B cell (primary cell): Measurements from ENCODE around the gene ABCA13. TPM values are rescaled to one million over a fixed set of nuclear protein-coding genes. Genes with fewer than 3 reads are reported as not detected.

Experiments used
- ATAC-seq: fragments of 200-7000 bp; cut with Tn5 transposase; one replicate; pipeline ENCODE4 v1.10.0; 2021; ENCODE audit warnings: low read depth, mild to moderate bottlenecking, moderate number of reproducible peaks, moderate library complexity
- CTCF ChIA-PET: fragments of 350-600 bp; sonication (Branson Sonifier 250); formaldehyde crosslinking; loops from one replicate; lab custom pipeline; 2021; ENCODE audit warnings: antibody characterized with exemption, inconsistent platforms; lab: Charles Lee
- POLR2A ChIA-PET: fragments of 350-600 bp; sonication (Branson Sonifier 250); formaldehyde crosslinking; loops from one replicate; lab custom pipeline; 2021; ENCODE audit warnings: antibody characterized with exemption; lab: Charles Lee
- DNase-seq: peaks from one replicate; pipeline ENCODE4 v3.0.0; 2013
- H2AFZ ChIP-seq: 2 replicates; pipeline ENCODE4 v1.6.1; 2012; ENCODE audit warnings: mild to moderate bottlenecking, low read depth, low read length; ENCODE audit not compliant: insufficient read depth, poor library complexity, severe bottlenecking
- H3K27ac ChIP-seq, 2 donors: 1 replicate in 1 of 2; 2 replicates in 1 of 2; pipeline ENCODE4 v1.5.1; 2012 to 2013; ENCODE audit warnings: low read length in 2 of 2, mild to moderate bottlenecking in 2 of 2, moderate library complexity in 1 of 2
- H3K27me3 ChIP-seq, 4 experiments: fragments of 200-600 bp in 1 of 4; sonication (generic) in 1 of 4; replicated peaks in 1 of 4; 1 replicate in 2 of 4; 2 replicates in 2 of 4; pipeline versions ENCODE4 v1.6.1 to v1.7.0; 2013 to 2016; ENCODE audit warnings: low read length in 3 of 4, mild to moderate bottlenecking in 2 of 4, mixed read lengths in 1 of 4, moderate library complexity in 1 of 4; ENCODE audit not compliant: insufficient read depth in 4 of 4, control insufficient read depth in 3 of 4; ENCODE audit errors: control extremely low read depth in 1 of 4
- H3K36me3 ChIP-seq, 2 experiments: replicated peaks in 1 of 2; 1 replicate in 1 of 2; 2 replicates in 1 of 2; pipeline versions ENCODE4 v1.6.1 to v1.7.1; 2013; ENCODE audit warnings: low read length in 1 of 2; ENCODE audit not compliant: insufficient read depth in 2 of 2, control insufficient read depth in 1 of 2; ENCODE audit errors: control extremely low read depth in 1 of 2, extremely low read depth in 1 of 2
- H3K4me1 ChIP-seq, 2 donors: fragments of 200-600 bp in 1 of 2; sonication (generic) in 1 of 2; 1 replicate in 1 of 2; 2 replicates in 1 of 2; pipeline versions ENCODE4 v1.5.1 to v1.6.1; 2013 to 2017; ENCODE audit warnings: low read length in 2 of 2; ENCODE audit not compliant: control insufficient read depth in 2 of 2, insufficient read depth in 2 of 2
- H3K4me2 ChIP-seq: replicated peaks from 2 replicates; pipeline ENCODE3; 2012; ENCODE audit warnings: mild to moderate bottlenecking, low read depth, low read length; ENCODE audit not compliant: poor library complexity, severe bottlenecking
- H3K4me3 ChIP-seq, 5 experiments: fragments of 200-600 bp in 1 of 5; sonication (generic) in 1 of 5; 1 replicate in 3 of 5; 2 replicates in 2 of 5; pipeline versions ENCODE4 v1.5.1 to v1.7.0; 2011 to 2016; ENCODE audit warnings: low read length in 4 of 5, mild to moderate bottlenecking in 4 of 5, low read depth in 2 of 5, control low read depth in 1 of 5, moderate library complexity in 1 of 5; ENCODE audit not compliant: insufficient read depth in 1 of 5; ENCODE audit errors: control extremely low read depth in 1 of 5, extremely low read depth in 1 of 5
- H3K79me2 ChIP-seq: fragments of 200-600 bp; sonication (generic); one replicate; pipeline ENCODE4 v1.6.0; 2016; ENCODE audit warnings: low read length; ENCODE audit not compliant: control insufficient read depth, insufficient read depth
- H3K9ac ChIP-seq: fragments of 200-600 bp; sonication (generic); 2 replicates; pipeline ENCODE4 v1.6.1; 2017; ENCODE audit warnings: mild to moderate bottlenecking, low read length, moderate library complexity
- H3K9me3 ChIP-seq, 3 donors: one replicate each; pipeline versions ENCODE4 v1.6.1 to v1.7.1; 2013; ENCODE audit warnings: low read length in 2 of 3; ENCODE audit not compliant: control insufficient read depth in 2 of 3, insufficient read depth in 1 of 3; ENCODE audit errors: control extremely low read depth in 1 of 3
- H4K20me1 ChIP-seq: 2 replicates; pipeline ENCODE4 v1.6.0; 2012; ENCODE audit warnings: mild to moderate bottlenecking, low read length; ENCODE audit not compliant: insufficient read depth, control insufficient read depth, poor library complexity, severe bottlenecking
- H3K27ac Mint-ChIP-seq: one replicate; pipeline ENCODE4 v1.8.0; 2021; ENCODE audit warnings: mixed read lengths
- H3K27me3 Mint-ChIP-seq: one replicate; pipeline ENCODE4 v1.8.0; 2021; ENCODE audit warnings: mixed read lengths
- H3K4me1 Mint-ChIP-seq: one replicate; pipeline ENCODE4 v1.8.0; 2021; ENCODE audit warnings: mixed read lengths
- H3K4me3 Mint-ChIP-seq: one replicate; pipeline ENCODE4 v1.8.0; 2021; ENCODE audit warnings: mixed read lengths
- H3K9me3 Mint-ChIP-seq: one replicate; pipeline ENCODE4 v1.8.0; 2022; ENCODE audit warnings: mixed read lengths; ENCODE audit not compliant: insufficient read depth
- EZH2 ChIP-seq: IDR thresholded peaks from 2 replicates; pipeline ENCODE4 v1.6.1; 2012; ENCODE audit warnings: borderline replicate concordance, low read depth, mild to moderate bottlenecking, moderate library complexity, low read length; ENCODE audit not compliant: insufficient read depth, poor library complexity, severe bottlenecking
- WGBS: methylation state at CpG from one replicate; pipeline ENCODE4 v1.1.5; 2013; ENCODE audit warnings: missing lambda C conversion rate; ENCODE audit not compliant: insufficient coverage; 5-methylcytosine and 5-hydroxymethylcytosine counted together
- intact Hi-C: fragments of 100-400 bp; cut with micrococcal nuclease; formaldehyde crosslinking; loops from one replicate; pipeline ENCODE4 v1.10.0; 2022
- polyA plus RNA-seq: library from polyadenylated mRNA; depleted of rRNA; stranded (reverse); fragments of >200 nt; gene quantifications from 2 replicates; pipeline ENCODE4 v1.2.3, GENCODE V29; 2012
- total RNA-seq, 2 donors: library from RNA; stranded (reverse); fragments of 120-200 nt in 1 of 2; gene quantifications; 1 replicate in 1 of 2; 2 replicates in 1 of 2; pipeline versions ENCODE4 v1.2.3 to v1.2.4, GENCODE V29; 2013 to 2022
- TF ChIP-seq, protein P1 (sequence below): fragments of 200-600 bp; IDR thresholded peaks from one replicate; pipeline ENCODE4 v1.8.0; 2022; ENCODE audit warnings: antibody characterized with exemption, mild to moderate bottlenecking

ABCA13 gene
- total and polyA plus RNA-seq, 2 donors (not counting 1 experiment from before 2014, with no cell fraction given), result not detected

DNA sequence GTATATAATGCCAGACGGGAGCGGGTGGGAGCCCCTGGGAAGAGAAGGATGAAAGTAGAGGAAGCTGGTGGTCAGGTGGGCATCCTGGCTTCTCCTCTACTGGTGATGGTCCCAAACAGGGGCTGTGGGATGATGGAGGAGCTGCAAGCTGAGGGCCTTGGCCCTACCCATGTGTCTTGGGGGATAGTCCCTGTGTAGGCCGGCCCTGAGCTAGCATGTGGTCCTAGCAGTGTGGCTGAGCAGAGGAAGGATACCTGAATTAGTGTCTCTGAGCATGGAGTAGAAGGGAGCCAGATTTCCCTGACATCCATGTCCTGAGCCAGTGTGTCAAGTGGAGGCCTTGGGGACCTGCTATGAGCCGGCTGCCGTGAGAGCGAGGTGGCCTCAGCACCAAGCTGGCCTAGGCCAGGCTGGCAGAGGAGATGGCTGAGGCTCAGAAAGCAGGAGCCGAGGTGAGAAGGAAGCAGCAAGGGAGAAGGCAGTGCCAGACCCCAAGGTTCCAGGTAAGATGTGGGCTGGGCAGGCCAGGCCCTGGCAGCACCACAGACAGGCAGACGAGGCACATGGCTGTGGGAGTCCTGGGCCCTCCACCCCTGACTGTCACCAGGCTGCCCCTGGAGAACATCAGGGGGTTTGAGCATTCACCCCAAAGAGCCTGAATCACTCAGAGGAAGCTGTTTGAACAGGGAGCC is 150.2 kb downstream of the ABCA13 start:
- Histone ChIP-seq H3K9ac (no peak overlapping the region), H3K36me3 (no peaks in the 10 kb centered on the region), H3K4me2 (no peak overlapping the region), H4K20me1 (no peaks in the 10 kb centered on the region), H3K4me3 (no peak overlapping the region), H3K4me1 (no peaks in the 10 kb centered on the region), H3K9me3 (peaks cover 5 to 14% (median 12%) of the 10 kb centered on the region in 3 donors), H2AFZ (no peak overlapping the region), H3K27me3 (no peaks in the 10 kb centered on the region), H3K27ac (no peak overlapping the region), H3K79me2 (no peaks in the 10 kb centered on the region)
- ATAC-seq (no peak), DNase-seq (no peak)
- Mint-ChIP-seq H3K27me3 (peaks cover 2% of the 10 kb centered on the region), H3K4me1 (no peaks in the 10 kb centered on the region), H3K27ac (no peak overlapping the region), H3K4me3 (no peak overlapping the region), H3K9me3 (peaks cover 3% of the 10 kb centered on the region)
- intact Hi-C loops, result no loop called here
- WGBS, result 94% methylated on average over 8 of the region's 8 CpGs
- ChIA-PET CTCF (no interaction called here), POLR2A (no interaction called here)
- TF ChIP-seq, protein P1, sequence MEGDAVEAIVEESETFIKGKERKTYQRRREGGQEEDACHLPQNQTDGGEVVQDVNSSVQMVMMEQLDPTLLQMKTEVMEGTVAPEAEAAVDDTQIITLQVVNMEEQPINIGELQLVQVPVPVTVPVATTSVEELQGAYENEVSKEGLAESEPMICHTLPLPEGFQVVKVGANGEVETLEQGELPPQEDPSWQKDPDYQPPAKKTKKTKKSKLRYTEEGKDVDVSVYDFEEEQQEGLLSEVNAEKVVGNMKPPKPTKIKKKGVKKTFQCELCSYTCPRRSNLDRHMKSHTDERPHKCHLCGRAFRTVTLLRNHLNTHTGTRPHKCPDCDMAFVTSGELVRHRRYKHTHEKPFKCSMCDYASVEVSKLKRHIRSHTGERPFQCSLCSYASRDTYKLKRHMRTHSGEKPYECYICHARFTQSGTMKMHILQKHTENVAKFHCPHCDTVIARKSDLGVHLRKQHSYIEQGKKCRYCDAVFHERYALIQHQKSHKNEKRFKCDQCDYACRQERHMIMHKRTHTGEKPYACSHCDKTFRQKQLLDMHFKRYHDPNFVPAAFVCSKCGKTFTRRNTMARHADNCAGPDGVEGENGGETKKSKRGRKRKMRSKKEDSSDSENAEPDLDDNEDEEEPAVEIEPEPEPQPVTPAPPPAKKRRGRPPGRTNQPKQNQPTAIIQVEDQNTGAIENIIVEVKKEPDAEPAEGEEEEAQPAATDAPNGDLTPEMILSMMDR, result no peak
- TF ChIP-seq EZH2, result no peak

DNA sequence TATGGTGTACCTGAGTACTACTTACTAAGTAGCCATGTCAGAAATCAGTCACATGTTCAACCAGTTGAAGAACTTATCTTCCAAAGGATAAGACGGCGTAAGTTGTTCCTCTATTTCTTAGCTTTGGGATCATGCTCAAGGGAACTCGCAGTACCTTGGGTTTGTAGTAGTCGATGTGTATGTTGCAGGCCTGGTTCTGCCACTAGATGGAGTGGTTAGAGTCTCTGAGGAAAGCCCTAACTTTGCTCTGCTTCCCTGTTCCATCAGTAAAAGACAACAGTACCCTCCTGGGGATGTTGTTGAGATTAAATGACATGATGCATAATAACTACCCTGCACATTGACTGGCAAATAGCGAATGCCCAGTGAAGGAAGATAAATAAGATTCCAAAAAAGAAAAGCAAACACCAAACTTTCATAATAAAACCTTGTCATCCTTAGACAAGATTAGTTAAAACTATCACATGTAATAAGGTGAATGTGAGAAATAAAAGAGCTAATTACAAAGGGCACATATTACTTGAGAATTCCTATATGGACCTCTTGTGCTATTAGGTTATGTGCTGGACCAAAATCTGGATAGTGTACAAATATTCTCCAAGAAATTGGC is 165.9 kb downstream of the ABCA13 start:
- POLR2A ChIA-PET, result no interaction called here

More for the DNA sequence above, 165.9 kb downstream of the ABCA13 start:
- H3K4me3 Mint-ChIP-seq, result no peak overlapping the region
- CTCF ChIA-PET, result no interaction called here
- H3K36me3 ChIP-seq, result no peaks in the 10 kb centered on the region
- no peaks in the 10 kb centered on the region for H4K20me1 ChIP-seq
- peaks cover 3% of the 10 kb centered on the region for H3K27me3 Mint-ChIP-seq
- intact Hi-C loops, result no loop called here
- 40% methylated on average over 1 of the region's 5 CpGs for WGBS
- TF ChIP-seq EZH2, result no peak
- TF ChIP-seq, protein P1, result no peak
- no peaks in the 10 kb centered on the region for H3K4me1 Mint-ChIP-seq
- H3K79me2 ChIP-seq, result no peaks in the 10 kb centered on the region
- no peak overlapping the region for H3K4me3 ChIP-seq
- no peak overlapping the region for H3K27ac ChIP-seq
- no peak overlapping the region for H3K4me2 ChIP-seq
- no peaks in the 10 kb centered on the region for H3K9me3 Mint-ChIP-seq
- H2AFZ ChIP-seq, result no peak overlapping the region
- no peak overlapping the region for H3K27ac Mint-ChIP-seq
- no peak for DNase-seq
- ATAC-seq, result no peak
- no peaks in the 10 kb centered on the region for H3K27me3 ChIP-seq
- H3K4me1 ChIP-seq, result no peaks in the 10 kb centered on the region
- H3K9me3 ChIP-seq, result no peaks in the 10 kb centered on the region
- H3K9ac ChIP-seq, result no peak overlapping the region
